HepG2 (cell line): ENCODE data around the gene CCDC154. TPM values are rescaled to one million over a fixed set of nuclear protein-coding genes. Genes with fewer than 3 reads are reported as not detected.
A peak's percentile ranks its signal among the peaks of the same experiment; 100 is the strongest.

Experiments
- AFF4 ChIP-seq: sonication (generic); formaldehyde crosslinking; IDR thresholded peaks from 2 replicates; pipeline ENCODE4 v1.4.0; 2020; ENCODE audit warnings: missing genetic modification reagents
- BCLAF1 ChIP-seq: fragments of 450-650 bp; IDR thresholded peaks from 2 replicates; pipeline ENCODE4 v1.6.1; 2017; ENCODE audit warnings: mild to moderate bottlenecking
- BRF2 ChIP-seq: sonication (generic); formaldehyde crosslinking; IDR thresholded peaks from 2 replicates; pipeline ENCODE4 v1.8.1; 2022; ENCODE audit warnings: mild to moderate bottlenecking, missing genetic modification reagents
- CERS6 ChIP-seq: sonication (generic); formaldehyde crosslinking; IDR thresholded peaks from 2 replicates; pipeline ENCODE4 v1.5.0; 2020; ENCODE audit warnings: missing genetic modification reagents
- HNF4G ChIP-seq, 2 experiments: sonication (generic) in 1 of 2; formaldehyde crosslinking in 1 of 2; IDR thresholded peaks; 2 replicates each; pipeline versions ENCODE4 v1.4.0 to v1.6.1; 2011 to 2020; ENCODE audit warnings: borderline replicate concordance in 2 of 2, low read depth in 2 of 2, mild to moderate bottlenecking in 2 of 2, low read length in 1 of 2, missing genetic modification reagents in 1 of 2, moderate library complexity in 1 of 2
- MLXIP ChIP-seq: sonication (generic); formaldehyde crosslinking; IDR thresholded peaks from 2 replicates; pipeline ENCODE4 v1.9.0; 2021; ENCODE audit warnings: missing genetic modification reagents, borderline replicate concordance
- NBN ChIP-seq: fragments of 450-650 bp; conservative IDR thresholded peaks from 2 replicates; pipeline ENCODE4 v1.6.1; 2017
- POLR2AphosphoS2 ChIP-seq: IDR thresholded peaks from 2 replicates; pipeline ENCODE4 v1.6.1; 2011; ENCODE audit warnings: low read depth, low read length, improper control_type of control experiment
- PRMT3 ChIP-seq: sonication (generic); formaldehyde crosslinking; IDR thresholded peaks from 2 replicates; pipeline ENCODE4 v1.8.1; 2022; ENCODE audit warnings: low read depth, mild to moderate bottlenecking, moderate library complexity, missing genetic modification reagents, borderline replicate concordance
- ZNF180 ChIP-seq: sonication (generic); formaldehyde crosslinking; IDR thresholded peaks from 2 replicates; pipeline ENCODE4 v1.4.0; 2020; ENCODE audit warnings: low read depth, missing genetic modification reagents, borderline replicate concordance
- ZNF30 ChIP-seq: sonication (generic); formaldehyde crosslinking; IDR thresholded peaks from 2 replicates; pipeline ENCODE4 v1.5.0; 2020; ENCODE audit warnings: mild to moderate bottlenecking, missing genetic modification reagents
- ZNF572 ChIP-seq: sonication (generic); formaldehyde crosslinking; IDR thresholded peaks from 2 replicates; pipeline ENCODE4 v1.5.1; 2020; ENCODE audit warnings: mild to moderate bottlenecking, missing genetic modification reagents
- ZNF614 ChIP-seq: IDR thresholded peaks from 2 replicates; pipeline ENCODE4 v1.6.1; 2018; ENCODE audit warnings: missing biosample characterization, missing genetic modification reagents, inconsistent platforms, borderline replicate concordance
- ZNF619 ChIP-seq: sonication (generic); formaldehyde crosslinking; IDR thresholded peaks from 2 replicates; pipeline ENCODE4 v1.4.0; 2020; ENCODE audit warnings: mild to moderate bottlenecking, missing genetic modification reagents
- ZNF780A ChIP-seq: sonication (generic); formaldehyde crosslinking; IDR thresholded peaks from 2 replicates; pipeline ENCODE4 v1.8.0; 2022; ENCODE audit warnings: mild to moderate bottlenecking, missing genetic modification reagents, moderate library complexity
- ZSCAN20 ChIP-seq: sonication (generic); formaldehyde crosslinking; IDR thresholded peaks from 2 replicates; pipeline ENCODE4 v1.4.0; 2020; ENCODE audit warnings: missing genetic modification reagents, mild to moderate bottlenecking, borderline replicate concordance
- polyA plus RNA-seq, 8 experiments: library from polyadenylated mRNA; depleted of rRNA in 3 of 8; stranded (reverse) in 7 of 8; unstranded in 1 of 8; fragments of >200 nt; fragmentation: Illumina TruSeq in 4 of 8; extraction: Trizol in 4 of 8; gene quantifications; 2 replicates each; pipeline versions ENCODE4 v1.2.1 to v1.2.3, GENCODE V29; 2011 to 2016; ENCODE audit warnings: low read depth in 4 of 8, missing spikeins in 1 of 8, mixed read lengths in 1 of 8; ENCODE audit not compliant: insufficient read depth in 1 of 8
- total RNA-seq, 5 experiments: library from RNA; depleted of rRNA; stranded (reverse); fragments of >200 nt; fragmentation: Illumina TruSeq; extraction: Trizol; gene quantifications; 2 replicates each; pipeline ENCODE4 v1.2.3, GENCODE V29; 2016; ENCODE audit warnings: low read depth in 1 of 5

CCDC154 gene
- total and polyA plus RNA-seq, 2 of the 13 experiments (the other 11 are each of a cell fraction or from before 2014, with no cell fraction given) = 0.92 to 1.5 TPM

GRCh38 chr16:1492923-1493745, 48.8 kb upstream of the CCDC154 start, which contains the start of gene TELO2 (continued):
- TF ChIP-seq AFF4 (no peak), ZNF180 (CRISPR knock-in tag) (no peak), CERS6 (CRISPR knock-in tag) (no peak), ZNF780A (CRISPR knock-in tag) (no peak), POLR2AphosphoS2 (no peak), ZNF30 (CRISPR knock-in tag) (no peak), ZNF572 (no peak), NBN (no peak), HNF4G (IDR thresholded peaks at IDR 0.05; ENCODE audit: borderline replicate concordance, low read depth, low read length) (no peak), HNF4G (CRISPR knock-in tag; IDR thresholded peaks at IDR 0.05; ENCODE audit: borderline replicate concordance, low read depth) (no peak), ZSCAN20 (no peak), PRMT3 (CRISPR knock-in tag) (no peak), MLXIP (CRISPR knock-in tag) (no peak), BCLAF1 (no peak), ZNF614 (CRISPR knock-in tag) (peak; percentile 20; the same call in 1 of the 2 replicates), BRF2 (CRISPR knock-in tag) (no peak), ZNF619 (no peak; the same call in 1 of the 2 replicates)
